Common myeloid progenitor, CD34-positive (primary cell): ENCODE measurements around the gene SELENOO.

ENCODE experiments used
- CTCF ChIA-PET: fragments of 350-600 bp; sonication (Branson Sonifier 250); formaldehyde crosslinking; loops from one replicate; lab custom pipeline; 2021; ENCODE audit warnings: antibody characterized with exemption; lab: Charles Lee
- POLR2A ChIA-PET: fragments of 350-600 bp; sonication (Branson Sonifier 250); formaldehyde crosslinking; loops from one replicate; lab custom pipeline; 2021; ENCODE audit warnings: antibody characterized with exemption; lab: Charles Lee
- DNase-seq, 3 donors: peaks; one replicate each; pipeline versions ENCODE4 v3.0.0 to v3.0.0-alpha.2; 2013
- H3K27ac ChIP-seq, 2 experiments: 1 replicate in 1 of 2; 2 replicates in 1 of 2; pipeline ENCODE4 v1.7.0; 2013; ENCODE audit warnings: inconsistent platforms in 2 of 2, low read length in 2 of 2, mild to moderate bottlenecking in 2 of 2, low read depth in 1 of 2, moderate library complexity in 1 of 2; ENCODE audit not compliant: severe bottlenecking in 2 of 2, insufficient read depth in 1 of 2, poor library complexity in 1 of 2
- H3K27me3 ChIP-seq, 5 experiments: replicated peaks in 2 of 5; 1 replicate in 3 of 5; 2 replicates in 2 of 5; pipeline versions ENCODE4 v1.6.1 to v1.7.0; 2013; ENCODE audit warnings: low read length in 4 of 5, mild to moderate bottlenecking in 2 of 5, moderate library complexity in 2 of 5, inconsistent platforms in 1 of 5; ENCODE audit not compliant: insufficient read depth in 5 of 5, control insufficient read depth in 4 of 5
- H3K36me3 ChIP-seq, 4 experiments: 1 replicate in 2 of 4; 2 replicates in 2 of 4; pipeline versions ENCODE4 v1.6.1 to v1.7.0; 2013; ENCODE audit warnings: low read length in 3 of 4, control low read depth in 1 of 4, mild to moderate bottlenecking in 1 of 4; ENCODE audit not compliant: control insufficient read depth in 4 of 4, insufficient read depth in 4 of 4
- H3K4me1 ChIP-seq, 4 experiments: 1 replicate in 3 of 4; 2 replicates in 1 of 4; pipeline versions ENCODE4 v1.6.1 to v1.7.1; 2013; ENCODE audit warnings: low read length in 3 of 4, mild to moderate bottlenecking in 3 of 4, control low read depth in 1 of 4, inconsistent platforms in 1 of 4, moderate library complexity in 1 of 4; ENCODE audit not compliant: control insufficient read depth in 4 of 4, insufficient read depth in 4 of 4; ENCODE audit errors: control extremely low read depth in 1 of 4
- H3K4me3 ChIP-seq, 7 experiments: 1 replicate in 4 of 7; 2 replicates in 3 of 7; pipeline versions ENCODE4 v1.5.1 to v1.7.0; 2013; ENCODE audit warnings: mild to moderate bottlenecking in 7 of 7, low read length in 6 of 7, moderate library complexity in 6 of 7, inconsistent platforms in 2 of 7, low read depth in 2 of 7, control low read depth in 1 of 7; ENCODE audit not compliant: insufficient read depth in 4 of 7, control insufficient read depth in 1 of 7; ENCODE audit errors: extremely low read depth in 1 of 7
- H3K9me3 ChIP-seq, 5 experiments: 1 replicate in 4 of 5; 2 replicates in 1 of 5; pipeline versions ENCODE4 v1.6.1 to v1.7.1; 2013; ENCODE audit warnings: low read length in 4 of 5, mild to moderate bottlenecking in 2 of 5, inconsistent platforms in 1 of 5, low read depth in 1 of 5, moderate library complexity in 1 of 5; ENCODE audit not compliant: control insufficient read depth in 4 of 5, insufficient read depth in 2 of 5; ENCODE audit errors: control extremely low read depth in 1 of 5
- WGBS: methylation state at CpG from one replicate; pipeline ENCODE4 v1.1.5; 2013; ENCODE audit not compliant: insufficient coverage; 5-methylcytosine and 5-hydroxymethylcytosine counted together

Gene SELENOO

GRCh38 chr22:50169774-50170341 is 31.0 kb upstream of the SELENOO start:
- no peak overlapping the region for H3K27ac ChIP-seq
- DNase-seq, result peak; percentile 70 to 91 (median 91)
- peak overlapping the region in 6 of 7 experiments; percentile 34 to 64 (median 47) for H3K4me3 ChIP-seq
- H3K4me1 ChIP-seq, result peaks cover 0 to 38% (median 31%) of the 10 kb centered on the region in 4 experiments
- ChIA-PET POLR2A (interaction anchor here (1.8 to 2.0 kb wide), 2 partner anchors 15 to 22 kb away, joined by 7 to 11 read pairs; no protein-coding TSS in a partner anchor), CTCF (no interaction called here)
- no peaks in the 10 kb centered on the region for H3K9me3 ChIP-seq
- H3K27me3 ChIP-seq, result peaks cover 0 to 13% (median 7%) of the 10 kb centered on the region in 5 experiments
- H3K36me3 ChIP-seq, result no peaks in the 10 kb centered on the region
- WGBS, result under 1% methylated on average over 52 of the region's 70 CpGs

- ChIA-PET POLR2A (interaction anchor here (1.8 to 2.0 kb wide), 2 partner anchors 14 to 21 kb away, joined by 7 to 11 read pairs; no protein-coding TSS in a partner anchor), CTCF (interaction anchor here (0.8 to 1.4 kb wide), 2 partner anchors 20 to 66 kb away, joined by 4 read pairs; no protein-coding TSS in a partner anchor)
- Histone ChIP-seq H3K36me3 (no peaks in the 10 kb centered on the region), H3K27ac (no peak within 1 kb of the TSS), H3K4me3 (peak within 1 kb of the TSS; percentile 27 to 78 (median 48)), H3K27me3 (peaks cover 0 to 13% (median 9%) of the 10 kb centered on the region in 5 experiments), H3K9me3 (no peaks in the 10 kb centered on the region), H3K4me1 (peaks cover 0 to 38% (median 31%) of the 10 kb centered on the region in 4 experiments)
- DNase-seq, result no peak
- 23% methylated on average over 65 of the region's 105 CpGs for WGBS
Observed at GRCh38 chr22:50170453-50171318, 30.1 kb upstream of the SELENOO start, which contains the start of gene PANX2. PANX2 (plus strand) TSS chr22:50170731; CDS start chr22:50170731, 0 bp downstream.

GRCh38 chr22:50171319-50171964 is 29.4 kb upstream of the SELENOO start:
- ChIA-PET CTCF (interaction anchor here (0.8 to 1.4 kb wide), 2 partner anchors 20 to 66 kb away, joined by 4 read pairs; no protein-coding TSS in a partner anchor), POLR2A (interaction anchor here (1.8 to 2.0 kb wide), 2 partner anchors 13 to 20 kb away, joined by 7 to 11 read pairs; no protein-coding TSS in a partner anchor)
- Histone ChIP-seq H3K4me1 (peaks cover 0 to 38% (median 31%) of the 10 kb centered on the region in 4 experiments), H3K36me3 (no peaks in the 10 kb centered on the region), H3K4me3 (peak overlapping the region in 3 of 7 experiments; percentile 43 to 78 (median 60)), H3K27ac (no peak overlapping the region), H3K9me3 (no peaks in the 10 kb centered on the region), H3K27me3 (peaks cover 0 to 13% (median 9%) of the 10 kb centered on the region in 5 experiments)
- no peak for DNase-seq
- WGBS, result 95% methylated on average over 14 of the region's 15 CpGs

GRCh38 chr22:50171965-50172421 is 28.8 kb upstream of the SELENOO start:
- POLR2A ChIA-PET, result interaction anchor here (1.8 to 2.0 kb wide), 2 partner anchors 13 to 19 kb away, joined by 7 to 11 read pairs; no protein-coding TSS in a partner anchor
- peaks cover 0 to 38% (median 31%) of the 10 kb centered on the region in 4 experiments for H3K4me1 ChIP-seq
- WGBS, result 87% methylated on average over 11 of the region's 13 CpGs

DNA sequence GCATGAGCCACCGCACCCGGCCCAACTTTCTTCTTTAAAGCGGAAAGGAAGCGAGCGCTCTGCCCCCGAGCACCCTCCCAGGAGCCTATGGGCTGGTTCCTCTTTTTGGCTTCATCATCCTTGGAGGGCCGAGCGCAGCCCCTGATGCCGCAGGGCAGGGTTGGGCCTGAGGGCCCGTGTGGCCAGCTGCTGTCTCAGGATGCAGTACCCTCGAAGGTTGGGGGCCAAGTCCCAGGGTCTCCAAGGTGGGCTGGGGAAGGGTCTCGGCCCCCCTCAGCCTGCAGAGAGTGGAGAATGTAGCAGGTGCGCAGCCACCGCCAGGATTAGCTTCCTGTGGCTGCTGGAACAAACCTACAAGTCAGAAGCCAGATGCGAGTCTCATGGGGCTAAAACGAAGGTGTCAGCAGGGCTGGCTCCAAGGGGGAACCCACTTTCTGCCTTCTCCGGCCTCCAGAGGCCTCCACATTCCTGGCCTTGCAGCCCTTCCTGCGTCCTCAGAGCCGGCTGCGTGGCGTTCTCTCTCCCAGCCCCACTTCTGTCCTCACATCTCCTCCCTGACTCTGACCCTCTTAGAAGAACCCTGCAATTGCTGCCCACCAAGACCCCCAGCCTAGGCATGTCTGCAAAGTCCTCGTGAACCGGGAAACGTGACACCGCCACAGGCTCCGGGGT is 27.4 kb upstream of the SELENOO start:
- Histone ChIP-seq H3K9me3 (no peaks in the 10 kb centered on the region), H3K4me1 (peaks cover 0 to 44% (median 34%) of the 10 kb centered on the region in 4 experiments), H3K27me3 (peaks cover 0 to 9% (median 7%) of the 10 kb centered on the region in 5 experiments), H3K36me3 (peaks cover 0 to 2% (median 0%) of the 10 kb centered on the region in 4 experiments), H3K4me3 (peak overlapping the region in 2 of 7 experiments; percentile 0 to 38), H3K27ac (no peak overlapping the region)
- DNase-seq, result peak in 2 of 3 donors; percentile 53 to 59
- POLR2A ChIA-PET, result interaction anchor here (0.8 to 1.2 kb wide), 2 partner anchors 11 to 17 kb away, joined by 3 to 7 read pairs; no protein-coding TSS in a partner anchor
- WGBS, result 24% methylated on average over 21 of the region's 26 CpGs
- CTCF ChIA-PET, result interaction anchor here (1.6 to 3.2 kb wide), 2 partner anchors 17 to 46 kb away, joined by 4 to 14 read pairs; no protein-coding TSS in a partner anchor

More at GRCh38 chr22:50171965-50172421, 28.8 kb upstream of the SELENOO start:
- DNase-seq, result no peak
- Histone ChIP-seq H3K27ac (no peak overlapping the region), H3K4me3 (no peak overlapping the region), H3K9me3 (no peaks in the 10 kb centered on the region), H3K27me3 (peaks cover 0 to 13% (median 9%) of the 10 kb centered on the region in 5 experiments), H3K36me3 (no peaks in the 10 kb centered on the region)
- CTCF ChIA-PET, result no interaction called here

DNA sequence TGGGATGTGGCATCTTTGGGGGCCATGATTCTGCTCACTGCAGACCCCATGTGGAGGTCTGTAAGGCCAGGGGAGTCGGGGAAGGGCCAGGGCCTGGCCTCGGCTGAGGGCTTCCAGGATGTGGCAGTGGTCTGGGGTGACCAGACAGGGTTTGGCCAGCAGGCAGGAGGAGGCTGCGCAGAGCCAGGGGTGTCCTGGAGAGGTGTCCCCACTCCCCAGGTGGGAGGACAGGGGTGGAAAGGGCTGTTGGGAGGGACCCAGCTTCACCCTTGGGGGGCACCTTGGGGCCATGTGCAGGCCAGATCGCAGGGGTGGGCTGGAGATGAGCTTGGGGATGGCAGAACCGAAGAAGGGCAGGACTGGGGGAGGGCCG is 26.8 kb upstream of the SELENOO start:
- peaks cover 0 to 48% (median 34%) of the 10 kb centered on the region in 4 experiments for H3K4me1 ChIP-seq
- peaks cover 0 to 2% (median 0%) of the 10 kb centered on the region in 4 experiments for H3K36me3 ChIP-seq
- ChIA-PET POLR2A (interaction anchor here (1.2 to 1.4 kb wide), 2 partner anchors 10 to 17 kb away, joined by 3 to 10 read pairs; no protein-coding TSS in a partner anchor), CTCF (interaction anchor here (1.6 to 3.2 kb wide), 2 partner anchors 16 to 47 kb away, joined by 4 to 14 read pairs; no protein-coding TSS in a partner anchor)
- peaks cover 0 to 7% (median 4%) of the 10 kb centered on the region in 5 experiments for H3K27me3 ChIP-seq
- no peak overlapping the region for H3K4me3 ChIP-seq
- 97% methylated on average over 4 of the region's 6 CpGs for WGBS
- H3K9me3 ChIP-seq, result no peaks in the 10 kb centered on the region
- no peak for DNase-seq
- no peak overlapping the region for H3K27ac ChIP-seq
